HepG2 (cell line): Measurements from ENCODE around the gene NDUFA8. TPM values are rescaled to one million over a fixed set of nuclear protein-coding genes. Genes with fewer than 3 reads are reported as not detected.

ENCODE experiments used
- ATAC-seq: fragments of 200-7000 bp; cut with Tn5 transposase; 3 replicates; pipeline ENCODE4 v1.9.1; 2020; ENCODE audit warnings: mild to moderate bottlenecking, moderate library complexity
- BruUV-seq: library from RNA; stranded (reverse); fragments of 400-500 nt; replicated peaks from 2 replicates; lab custom pipeline; 2021; lab: Mats Ljungman, UMichigan
- CTCF ChIA-PET: fragments of 300-600 bp; formaldehyde crosslinking; extraction: SDS; loops from one replicate; lab custom pipeline; 2021; ENCODE audit warnings: low total read pairs, inconsistent platforms, low intra/inter-chr PET ratio; lab: Yijun Ruan, JAX
- POLR2A ChIA-PET: fragments of 350-600 bp; sonication (Branson Sonifier 250); formaldehyde crosslinking; loops from one replicate; lab custom pipeline; 2020; ENCODE audit warnings: antibody characterized with exemption, inconsistent platforms; lab: Yijun Ruan, JAX
- DNase-seq: peaks from one replicate; pipeline ENCODE4 v3.0.0-alpha.2; 2015; ENCODE audit warnings: low spot score
- FAIRE-seq: peaks from 3 replicates; lab custom pipeline; 2011; peaks lifted over from hg19 to GRCh38; lab: Jason Lieb, UNC
- H2AFZ ChIP-seq: one replicate; pipeline ENCODE4 v1.6.1; 2011; ENCODE audit warnings: low read length, inconsistent platforms
- H3K27ac ChIP-seq: fragments of 300-600 bp; 3 replicates; pipeline ENCODE4 v1.8.0; 2011; ENCODE audit warnings: mixed run types, mild to moderate bottlenecking, mixed read lengths, low read length, inconsistent platforms; ENCODE audit not compliant: insufficient read depth; ENCODE audit errors: extremely low read length
- H3K27me3 ChIP-seq, 2 experiments: fragments of 200-600 bp in 1 of 2; 2 replicates in 1 of 2; 3 replicates in 1 of 2; pipeline versions ENCODE4 v1.6.0 to v1.8.0; 2011; ENCODE audit warnings: low read length in 2 of 2, mild to moderate bottlenecking in 2 of 2, moderate library complexity in 2 of 2, inconsistent platforms in 1 of 2; ENCODE audit not compliant: insufficient read depth in 2 of 2, control insufficient read depth in 1 of 2
- H3K36me3 ChIP-seq, 2 experiments: fragments of 200-600 bp in 1 of 2; replicated peaks in 1 of 2; 2 replicates in 1 of 2; 3 replicates in 1 of 2; pipeline versions ENCODE4 v1.5.1 to v1.8.0; 2011; ENCODE audit warnings: low read length in 2 of 2, inconsistent platforms in 1 of 2; ENCODE audit not compliant: insufficient read depth in 2 of 2, control insufficient read depth in 1 of 2
- H3K4me1 ChIP-seq: 2 replicates; pipeline ENCODE4 v1.5.1; 2012; ENCODE audit warnings: low read length, inconsistent platforms; ENCODE audit not compliant: insufficient read depth
- H3K4me2 ChIP-seq: 2 replicates; pipeline ENCODE4 v1.6.0; 2011; ENCODE audit warnings: low read depth, low read length, inconsistent platforms
- H3K4me3 ChIP-seq, 3 experiments: fragments of 200-600 bp in 1 of 3; sonication (generic), shearing (Covaris generic) in 1 of 3; replicated peaks in 1 of 3; 2 replicates each; pipeline ENCODE4 v1.5.1; 2011 to 2016; ENCODE audit warnings: low read length in 3 of 3, inconsistent platforms in 2 of 3, low read depth in 2 of 3, mild to moderate bottlenecking in 2 of 3, control low read depth in 1 of 3, mixed read lengths in 1 of 3; ENCODE audit not compliant: insufficient read depth in 1 of 3
- H3K79me2 ChIP-seq: one replicate; pipeline ENCODE4 v1.6.1; 2011; ENCODE audit warnings: low read length, inconsistent platforms; ENCODE audit not compliant: insufficient read depth
- H3K9ac ChIP-seq: 2 replicates; pipeline ENCODE4 v1.6.0; 2011; ENCODE audit warnings: mild to moderate bottlenecking, low read depth, low read length, inconsistent platforms; ENCODE audit not compliant: insufficient read depth
- H3K9me3 ChIP-seq: 2 replicates; pipeline ENCODE4 v1.5.1; 2012; ENCODE audit warnings: mild to moderate bottlenecking, low read length
- H4K20me1 ChIP-seq: 2 replicates; pipeline ENCODE4 v1.6.0; 2011; ENCODE audit warnings: inconsistent platforms, mild to moderate bottlenecking, low read length, moderate library complexity; ENCODE audit not compliant: insufficient read depth
- ATF4 ChIP-seq, 2 experiments: fragments of 450-650 bp in 1 of 2; sonication (generic) in 1 of 2; formaldehyde crosslinking; IDR thresholded peaks; 2 replicates each; pipeline versions ENCODE4 v1.5.0 to v1.8.0; 2020 to 2022; ENCODE audit warnings: mild to moderate bottlenecking in 1 of 2, missing genetic modification reagents in 1 of 2
- CEBPB ChIP-seq: IDR thresholded peaks from 2 replicates; pipeline ENCODE4 v1.6.1; 2011; ENCODE audit warnings: low read depth, low read length, improper control_type of control experiment, borderline replicate concordance
- E2F5 ChIP-seq: sonication (generic); formaldehyde crosslinking; conservative IDR thresholded peaks from 2 replicates; pipeline ENCODE4 v1.4.0; 2020; ENCODE audit warnings: missing genetic modification reagents
- ELF3 ChIP-seq: IDR thresholded peaks from 2 replicates; pipeline ENCODE4 v1.6.1; 2016; ENCODE audit warnings: missing genetic modification reagents, missing compliant biosample characterization
- FLYWCH1 ChIP-seq: sonication (generic); formaldehyde crosslinking; IDR thresholded peaks from 2 replicates; pipeline ENCODE4 v1.8.1; 2023; ENCODE audit warnings: mild to moderate bottlenecking, missing genetic modification reagents
- FOXK1 ChIP-seq: sonication (generic); formaldehyde crosslinking; IDR thresholded peaks from 2 replicates; pipeline ENCODE4 v1.4.0; 2020; ENCODE audit warnings: low read depth, missing genetic modification reagents, borderline replicate concordance
- FOXM1 ChIP-seq: sonication (generic); formaldehyde crosslinking; IDR thresholded peaks from 2 replicates; pipeline ENCODE4 v1.5.0; 2020; ENCODE audit warnings: missing genetic modification reagents
- MED13 ChIP-seq: sonication (generic); formaldehyde crosslinking; IDR thresholded peaks from 2 replicates; pipeline ENCODE4 v1.5.0; 2020; ENCODE audit warnings: missing genetic modification reagents
- SNAPC4 ChIP-seq: sonication (generic); formaldehyde crosslinking; IDR thresholded peaks from 2 replicates; pipeline ENCODE4 v1.4.0; 2020; ENCODE audit warnings: mild to moderate bottlenecking, missing genetic modification reagents
- SRSF1 ChIP-seq: fragments of 200-400 bp; formaldehyde crosslinking; optimal IDR thresholded peaks from 2 replicates; pipeline ENCODE3; 2017; ENCODE audit warnings: mild to moderate bottlenecking, low read depth, low read length, moderate library complexity
- TEAD3 ChIP-seq: optimal IDR thresholded peaks from 2 replicates; pipeline ENCODE3; 2016; ENCODE audit warnings: borderline replicate concordance
- ZNF18 ChIP-seq: sonication (generic); formaldehyde crosslinking; IDR thresholded peaks from 2 replicates; pipeline ENCODE4 v1.8.0; 2022; ENCODE audit warnings: mild to moderate bottlenecking, missing genetic modification reagents; ENCODE audit not compliant: insufficient replicate concordance
- ZNF225 ChIP-seq: sonication (generic); formaldehyde crosslinking; IDR thresholded peaks from 2 replicates; pipeline ENCODE4 v1.4.0; 2020; ENCODE audit warnings: mild to moderate bottlenecking, missing genetic modification reagents
- ZNF274 ChIP-seq: sonication (generic); formaldehyde crosslinking; IDR thresholded peaks from 2 replicates; pipeline ENCODE4 v1.5.1; 2020; ENCODE audit warnings: mild to moderate bottlenecking, missing genetic modification reagents
- ZNF296 ChIP-seq: sonication (generic); formaldehyde crosslinking; conservative IDR thresholded peaks from 2 replicates; pipeline ENCODE4 v1.5.0; 2020; ENCODE audit warnings: mild to moderate bottlenecking, missing genetic modification reagents
- ZNF446 ChIP-seq: sonication (generic); formaldehyde crosslinking; IDR thresholded peaks from 2 replicates; pipeline ENCODE4 v1.5.0; 2020; ENCODE audit warnings: mild to moderate bottlenecking, missing genetic modification reagents
- ZNF549 ChIP-seq: sonication (generic); formaldehyde crosslinking; IDR thresholded peaks from 2 replicates; pipeline ENCODE4 v1.5.0; 2020; ENCODE audit warnings: missing genetic modification reagents
- WGBS: methylation state at CpG from one replicate; pipeline ENCODE4 v1.1.6; 2017; ENCODE audit warnings: low lambda C conversion rate; 5-methylcytosine and 5-hydroxymethylcytosine counted together
- in situ Hi-C: cut with HindIII; loops from 2 replicates; pipeline ENCODE4 v1.10.0; 2017; ENCODE audit warnings: low pct_unique_long_range_greater_than_20kb; ENCODE audit not compliant: extremely low pct_ligation_motif_present
- intact Hi-C: fragments of 100-400 bp; cut with micrococcal nuclease; formaldehyde crosslinking; loops from one replicate; pipeline ENCODE4 v1.10.0; 2022; ENCODE audit not compliant: unreplicated experiment
- polyA plus RNA-seq, 8 experiments: library from polyadenylated mRNA; depleted of rRNA in 3 of 8; stranded (reverse) in 7 of 8; unstranded in 1 of 8; fragments of >200 nt; fragmentation: Illumina TruSeq in 4 of 8; extraction: Trizol in 4 of 8; gene quantifications; 2 replicates each; pipeline versions ENCODE4 v1.2.1 to v1.2.3, GENCODE V29; 2011 to 2016; ENCODE audit warnings: low read depth in 4 of 8, missing spikeins in 1 of 8, mixed read lengths in 1 of 8; ENCODE audit not compliant: insufficient read depth in 1 of 8
- total RNA-seq, 5 experiments: library from RNA; depleted of rRNA; stranded (reverse); fragments of >200 nt; fragmentation: Illumina TruSeq; extraction: Trizol; gene quantifications; 2 replicates each; pipeline ENCODE4 v1.2.3, GENCODE V29; 2016; ENCODE audit warnings: low read depth in 1 of 5

NDUFA8 gene
- total and polyA plus RNA-seq, 2 of the 13 experiments (the other 11 are each of a cell fraction or from before 2014, with no cell fraction given) = 68.6 to 71.7 TPM

- Histone ChIP-seq H3K27me3 (no peaks in the 10 kb centered on the region), H2AFZ (no peak overlapping the region), H4K20me1 (peaks cover 3% of the 10 kb centered on the region; the same call in 1 of the 2 replicates), H3K27ac (no peak overlapping the region), H3K9ac (no peak overlapping the region), H3K36me3 (peaks cover 4 to 32% of the 10 kb centered on the region in 2 experiments; a peak in 4 of 5 replicates), H3K4me1 (peaks cover 32% of the 10 kb centered on the region), H3K4me2 (no peak overlapping the region), H3K79me2 (peaks cover 27% of the 10 kb centered on the region), H3K9me3 (no peaks in the 10 kb centered on the region), H3K4me3 (no peak overlapping the region)
- in situ Hi-C loops (no loop called here), intact Hi-C loops (loop anchor here (5.0 kb wide), 1 partner anchor 36 kb away; no protein-coding TSS in a partner anchor)
- no TSS peak for BruUV-seq
- ATAC-seq (peak; percentile 79), DNase-seq (peak; percentile 44), FAIRE-seq (peak; percentile 44)
- ChIA-PET POLR2A (no interaction called here), CTCF (no interaction called here)
- 47% methylated on average over 4 of the region's 4 CpGs for WGBS
- no peak for TF ChIP-seq FLYWCH1
- TF ChIP-seq CEBPB = peak; percentile 41; the same call in 1 of the 2 replicates
- TF ChIP-seq FOXM1 (CRISPR knock-in tag) = no peak
- no peak for TF ChIP-seq ZNF549 (CRISPR knock-in tag)
- TF ChIP-seq TEAD3 (CRISPR knock-in tag) = no peak
- TF ChIP-seq SRSF1 = no peak
- no peak for TF ChIP-seq ZNF18 (CRISPR knock-in tag)
- no peak for TF ChIP-seq E2F5 (CRISPR knock-in tag)
- TF ChIP-seq ATF4 (CRISPR knock-in tag; IDR thresholded peaks at IDR 0.05) = 0 out of 4 replicates have a peak, but pooled peaks of 1 of the 2 experiments have one; percentile 11
- TF ChIP-seq ZNF225 = no peak
- TF ChIP-seq ZNF446 (CRISPR knock-in tag) = no peak
- TF ChIP-seq ZNF296 (CRISPR knock-in tag) = no peak
- no peak for TF ChIP-seq SNAPC4 (CRISPR knock-in tag)
- no peak for TF ChIP-seq FOXK1 (CRISPR knock-in tag)
- no peak for TF ChIP-seq ZNF274 (CRISPR knock-in tag)
- TF ChIP-seq MED13 = no peak
- no peak for TF ChIP-seq ELF3 (CRISPR knock-in tag)
Observed at GRCh38 chr9:122151267-122151828, 8.2 kb downstream of the NDUFA8 start.
